OCI-LY3 (cell line): ENCODE results near the gene TRMT11.

ENCODE experiments used
- EZH2phosphoT487 ChIP-seq: fragments of 200-600 bp; shearing (Covaris generic); IDR thresholded peaks from 2 replicates; pipeline ENCODE4 v1.6.1; 2018; ENCODE audit warnings: antibody characterized with exemption, mixed run types, low read depth
- TF ChIP-seq, protein P1 (sequence below): fragments of 200-600, 300-600 bp; sonication (generic); IDR thresholded peaks from 2 replicates; pipeline ENCODE4 v1.5.1; 2014; ENCODE audit warnings: antibody characterized with exemption, low read length, low read depth

GRCh38 chr6:125957845-125958244 lies 28.5 kb upstream of the TRMT11 start:
- TF ChIP-seq, protein P1, sequence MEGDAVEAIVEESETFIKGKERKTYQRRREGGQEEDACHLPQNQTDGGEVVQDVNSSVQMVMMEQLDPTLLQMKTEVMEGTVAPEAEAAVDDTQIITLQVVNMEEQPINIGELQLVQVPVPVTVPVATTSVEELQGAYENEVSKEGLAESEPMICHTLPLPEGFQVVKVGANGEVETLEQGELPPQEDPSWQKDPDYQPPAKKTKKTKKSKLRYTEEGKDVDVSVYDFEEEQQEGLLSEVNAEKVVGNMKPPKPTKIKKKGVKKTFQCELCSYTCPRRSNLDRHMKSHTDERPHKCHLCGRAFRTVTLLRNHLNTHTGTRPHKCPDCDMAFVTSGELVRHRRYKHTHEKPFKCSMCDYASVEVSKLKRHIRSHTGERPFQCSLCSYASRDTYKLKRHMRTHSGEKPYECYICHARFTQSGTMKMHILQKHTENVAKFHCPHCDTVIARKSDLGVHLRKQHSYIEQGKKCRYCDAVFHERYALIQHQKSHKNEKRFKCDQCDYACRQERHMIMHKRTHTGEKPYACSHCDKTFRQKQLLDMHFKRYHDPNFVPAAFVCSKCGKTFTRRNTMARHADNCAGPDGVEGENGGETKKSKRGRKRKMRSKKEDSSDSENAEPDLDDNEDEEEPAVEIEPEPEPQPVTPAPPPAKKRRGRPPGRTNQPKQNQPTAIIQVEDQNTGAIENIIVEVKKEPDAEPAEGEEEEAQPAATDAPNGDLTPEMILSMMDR: no peak
- TF ChIP-seq EZH2phosphoT487: no peak
